Measurements from ENCODE around the gene LRP5.

The LRP5 gene

GRCh38 chr11:68312117-68312779, at the start of gene LRP5:
Gene LRP5 (plus strand): TSS chr11:68312591. CDS start chr11:68312715, 124 bp downstream.
- peak in 1 of 3 experiments; percentile 11 for DNase-seq (ENCODE audit: low read depth in 3 of 3)

DNA sequence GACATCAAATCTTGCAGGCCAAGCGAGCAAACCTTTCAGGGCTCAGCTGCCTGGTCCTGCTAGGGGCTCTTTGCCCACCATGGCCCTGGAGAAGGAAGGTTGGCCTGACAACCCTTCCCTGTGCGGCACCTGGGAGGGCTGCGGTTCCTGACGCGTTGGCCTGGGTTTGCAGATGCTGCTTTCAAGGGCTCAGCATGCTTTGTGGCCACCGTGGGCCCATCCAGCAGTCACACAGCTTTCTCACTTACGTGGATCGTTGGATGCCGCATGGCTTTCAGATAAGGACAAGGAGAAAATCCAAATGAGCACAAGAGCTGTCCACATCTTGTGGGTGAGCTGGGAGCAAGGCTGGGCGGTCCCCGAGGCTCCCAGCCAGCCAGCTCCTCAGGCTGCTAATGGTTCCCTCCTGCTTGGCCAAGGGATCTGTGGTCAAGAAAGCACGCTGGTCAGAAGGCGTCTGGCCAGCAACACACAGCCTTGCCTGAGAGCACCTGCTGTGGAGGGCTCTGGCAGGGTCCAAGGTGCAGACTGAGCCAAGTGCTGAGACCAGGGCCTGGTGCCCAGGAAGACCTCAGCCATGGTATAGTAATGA, 48.9 kb upstream of the LRP5 start:
- DNase-seq (ENCODE audit: low read depth in 3 of 3), result no peak

GRCh38 chr11:68264244-68264643, 48.1 kb upstream of the LRP5 start:
- DNase-seq (ENCODE audit: low read depth in 3 of 3), result no peak

DNA sequence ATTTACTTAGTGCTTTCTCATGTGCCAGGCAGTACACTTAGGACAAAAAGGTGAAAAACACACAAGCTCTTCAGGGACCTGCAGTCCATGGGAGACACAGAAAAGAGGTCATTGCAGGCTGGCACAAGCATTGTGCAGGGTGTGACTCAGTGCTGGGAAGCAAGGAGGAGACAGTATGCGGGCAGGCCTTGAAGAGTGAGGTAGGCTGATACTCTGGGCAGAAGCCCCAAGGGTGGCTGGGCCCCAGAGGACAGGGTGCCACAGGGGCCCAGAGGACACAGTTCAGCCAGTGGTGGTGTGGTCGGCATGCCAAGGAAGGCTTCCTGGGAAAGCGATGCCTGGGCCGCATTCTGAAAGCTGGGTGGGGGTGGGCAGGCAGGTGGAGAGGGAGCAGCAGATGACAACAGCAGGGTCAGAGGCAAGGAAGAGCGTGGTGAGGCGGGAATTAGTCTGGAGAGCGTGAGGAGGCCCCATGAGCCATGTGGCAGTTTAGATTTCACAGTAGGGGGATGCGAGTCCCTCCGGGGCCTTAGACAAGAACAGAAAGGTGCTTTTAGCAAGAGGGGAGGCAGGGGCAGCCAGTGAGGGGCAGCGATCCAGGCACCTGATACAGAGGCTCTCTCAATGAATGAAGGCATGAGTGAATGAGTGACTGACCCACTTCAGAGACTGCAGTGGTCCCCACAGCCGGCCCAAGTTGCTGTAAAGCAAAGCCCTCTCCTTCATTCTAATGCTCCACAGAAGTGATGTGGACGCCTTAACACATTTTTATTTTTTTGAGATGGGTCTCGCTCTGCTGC, 47.5 kb upstream of the LRP5 start:
- DNase-seq (ENCODE audit: low read depth in 3 of 3), result no peak

DNA sequence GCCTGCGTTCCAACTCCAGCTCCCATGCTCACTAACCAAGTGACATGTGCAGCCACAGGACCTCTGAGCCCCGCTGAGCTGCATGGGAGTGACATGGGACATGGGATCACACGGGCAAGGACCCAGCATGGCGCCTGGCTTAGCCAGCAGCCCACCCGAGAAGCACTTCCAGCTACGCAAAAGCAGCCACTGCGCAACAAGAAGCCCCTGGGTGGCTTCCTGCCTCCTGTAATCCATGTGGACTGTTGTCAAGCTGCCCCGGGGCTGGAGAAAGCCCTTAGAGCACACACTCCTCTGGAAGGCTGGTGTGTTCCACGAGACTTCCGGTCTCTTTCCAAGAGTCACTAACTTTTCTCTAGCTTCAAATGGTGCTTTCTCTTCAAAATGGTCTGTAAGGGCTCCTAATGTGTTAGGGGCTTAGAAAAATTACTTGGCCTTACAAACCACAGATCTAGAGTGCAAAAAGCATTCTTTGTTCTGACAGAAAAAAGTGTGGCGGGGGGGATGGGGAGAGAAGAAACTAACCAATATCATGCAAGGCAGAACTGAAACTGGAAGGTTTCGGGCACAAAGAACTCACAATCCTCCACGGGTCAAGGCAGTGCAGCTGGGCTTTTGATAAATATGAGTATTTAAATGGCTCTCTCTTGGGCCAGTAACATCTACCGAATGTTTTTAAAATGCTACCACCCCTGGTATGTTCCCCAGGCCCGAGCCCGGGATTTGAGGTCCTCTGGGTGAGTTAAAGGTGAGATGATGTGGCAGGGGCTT, 46.1 kb upstream of the LRP5 start:
- no peak for DNase-seq (ENCODE audit: low read depth in 3 of 3)

GRCh38 chr11:68266936-68267880, 45.2 kb upstream of the LRP5 start:
- no peak for DNase-seq (ENCODE audit: low read depth in 3 of 3)

- DNase-seq (ENCODE audit: low read depth in 3 of 3), result no peak
Observed at GRCh38 chr11:68267881-68268240, 44.5 kb upstream of the LRP5 start.

DNA sequence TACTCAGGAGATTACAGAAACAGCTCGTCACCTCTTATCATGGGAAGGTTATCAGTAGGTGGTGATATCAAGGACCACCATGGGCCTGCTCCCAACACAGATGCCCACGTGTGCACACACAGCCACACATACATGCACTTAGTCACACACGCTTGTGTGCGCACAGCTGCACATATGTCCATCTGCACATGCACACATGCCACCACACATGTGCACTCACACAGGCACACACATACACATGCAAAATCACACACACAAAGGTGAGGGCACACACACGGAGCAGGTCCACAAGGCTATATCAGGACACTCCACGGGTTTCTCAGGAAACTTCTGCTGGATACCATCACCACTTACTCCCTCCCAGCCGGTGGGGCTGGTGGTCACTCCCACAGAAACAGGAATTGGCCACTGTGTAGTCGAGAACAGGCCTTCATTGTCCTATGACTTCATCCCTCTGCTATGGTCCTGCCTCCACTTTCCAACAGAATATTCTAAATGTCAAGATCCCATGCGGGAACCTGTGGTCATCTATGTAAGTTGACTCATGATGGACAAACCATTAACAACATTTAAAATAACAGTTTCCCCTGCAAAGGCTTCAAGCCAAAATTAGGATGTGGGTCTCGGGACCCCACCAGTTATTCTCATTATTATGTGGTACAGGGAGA, 42.8 kb upstream of the LRP5 start:
- no peak for DNase-seq (ENCODE audit: low read depth in 3 of 3)

- no peak for DNase-seq (ENCODE audit: low read depth in 3 of 3)
Observed at GRCh38 chr11:68270196-68271022, 42.0 kb upstream of the LRP5 start.

DNA sequence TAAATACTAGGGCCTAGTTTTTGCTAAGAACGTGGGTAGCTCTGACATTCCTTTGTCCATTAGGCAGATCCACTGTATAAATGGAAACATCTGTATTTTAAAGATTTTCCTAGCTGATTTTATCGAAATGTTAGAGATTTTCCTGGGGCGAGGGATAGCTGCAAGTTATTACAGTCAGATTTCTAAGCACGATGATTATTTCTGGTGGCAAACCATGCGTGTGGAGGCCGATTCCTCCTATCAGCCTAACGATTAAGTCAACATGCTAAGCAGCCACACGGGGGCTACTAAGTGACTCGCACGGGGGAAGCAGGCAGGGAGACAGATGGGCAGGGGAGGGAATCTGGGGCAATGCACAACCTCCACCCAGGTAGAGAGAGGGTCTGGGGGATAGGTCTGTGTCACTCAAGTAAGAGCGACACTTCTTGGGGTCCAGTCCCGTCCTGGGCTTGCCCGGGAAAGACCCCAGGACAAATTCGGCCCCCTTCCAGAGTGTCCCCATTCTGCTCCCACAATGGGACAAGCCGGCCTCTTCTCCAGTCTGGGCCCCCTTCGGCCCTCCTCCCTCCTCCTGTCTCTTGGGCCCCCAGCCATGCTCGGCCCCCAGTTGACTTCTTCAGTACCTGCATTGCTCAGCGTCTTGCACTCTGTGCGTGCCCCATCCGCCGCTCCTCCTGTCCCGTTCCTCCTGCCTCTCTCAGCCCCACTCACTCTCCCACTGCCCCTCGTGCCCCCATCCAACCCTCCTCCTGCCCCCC, 41.2 kb upstream of the LRP5 start:
- peak in 1 of 3 experiments; percentile 54 for DNase-seq (ENCODE audit: low read depth in 3 of 3)

DNA sequence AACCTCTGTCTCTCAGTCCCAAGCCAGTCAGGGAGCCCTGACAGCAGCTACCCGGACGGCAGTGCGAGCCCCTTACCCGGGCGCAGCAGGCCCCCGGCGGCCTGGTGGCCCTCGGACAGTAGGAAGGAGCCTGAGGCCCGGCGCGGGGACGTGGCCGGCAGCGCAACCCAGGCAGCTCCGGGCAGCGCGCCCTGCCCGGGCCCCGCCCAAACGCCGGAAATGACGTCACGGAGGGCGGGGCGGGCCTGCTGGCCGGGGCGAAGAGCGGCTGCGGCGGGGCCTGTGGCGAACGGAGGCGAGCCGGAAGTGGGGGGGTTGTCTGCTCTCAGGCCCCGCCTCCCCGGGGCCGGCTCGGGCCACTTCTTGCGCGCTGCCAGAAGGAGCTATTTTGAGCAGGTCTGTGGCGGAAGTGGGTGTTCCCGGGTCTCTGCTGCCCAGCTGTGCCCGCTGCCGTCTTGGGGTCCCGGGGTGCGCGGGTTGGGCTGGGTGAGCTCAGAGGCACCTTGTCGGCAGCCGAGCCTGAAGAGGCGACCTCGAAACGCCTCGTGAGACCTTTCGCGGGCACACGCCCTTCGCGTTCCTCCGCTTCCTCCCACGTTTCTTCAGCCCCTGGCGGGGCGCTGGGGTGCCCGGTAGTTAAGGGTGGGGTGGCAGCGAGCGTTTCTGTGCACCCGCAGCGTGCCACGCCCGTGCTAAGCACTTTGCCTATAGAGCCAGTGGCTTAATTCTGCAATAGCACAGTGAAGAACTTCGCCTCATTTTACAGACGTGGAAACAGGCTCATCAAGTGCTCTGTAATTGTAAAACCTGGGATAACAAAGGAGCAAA, 40.4 kb upstream of the LRP5 start, which contains the start of gene C11orf24:
Gene C11orf24, minus strand, starts transcription at position 193 of the 828 bp plus-strand sequence. CDS start 8,206 bp downstream, outside the sequence.
- peak; percentile 80 to 92 (median 91) for DNase-seq (ENCODE audit: low read depth in 3 of 3)

GRCh38 chr11:68273026-68273738, 39.2 kb upstream of the LRP5 start:
- DNase-seq (ENCODE audit: low read depth in 3 of 3), result no peak

GRCh38 chr11:68274306-68274705, 38.1 kb upstream of the LRP5 start:
- DNase-seq (ENCODE audit: low read depth in 3 of 3), result no peak

GRCh38 chr11:68275721-68276507, 36.5 kb upstream of the LRP5 start:
- DNase-seq (ENCODE audit: low read depth in 3 of 3), result peak in 1 of 3 experiments; percentile 57

- no peak for DNase-seq (ENCODE audit: low read depth in 3 of 3)
Observed at GRCh38 chr11:68276861-68277260, 35.5 kb upstream of the LRP5 start.

GRCh38 chr11:68279676-68280075, 32.7 kb upstream of the LRP5 start:
- no peak for DNase-seq (ENCODE audit: low read depth in 3 of 3)

Measured in stimulated activated CD4-positive, alpha-beta T cell treated with anti-CD3 and anti-CD28 coated beads, TNF-alpha, amount 100 ng/mL, for 24 hours (primary cell).